Suprapubic skin (tissue), 3 donors: Measurements from ENCODE around the gene PDZD7.

ENCODE experiments used
- CTCF ChIP-seq, 2 donors: fragments of 200-600 bp in 1 of 2; fragments of 450-650 bp in 1 of 2; sonication (generic) in 1 of 2; IDR thresholded peaks; one replicate each; pipeline ENCODE4 v1.5.1; 2016 to 2019; ENCODE audit warnings: antibody characterized with exemption in 2 of 2, mild to moderate bottlenecking in 1 of 2, moderate library complexity in 1 of 2
- POLR2AphosphoS5 ChIP-seq, 3 donors: sonication (generic); formaldehyde crosslinking; IDR thresholded peaks; one replicate each; pipeline ENCODE4 v1.6.1; 2017; ENCODE audit warnings: antibody characterized with exemption in 3 of 3

- TF ChIP-seq CTCF (IDR thresholded peaks at IDR 0.05) (no peak), POLR2AphosphoS5 (IDR thresholded peaks at IDR 0.05) (no peak)
Observed at GRCh38 chr10:100970076-100970913, 60.6 kb downstream of the PDZD7 start.
